Heart right ventricle (tissue), 12 donors: ENCODE results near the gene FKBP9. TPM values are rescaled to one million over a fixed set of nuclear protein-coding genes. Genes with fewer than 3 reads are reported as not detected.

Experiments
- polyA plus RNA-seq, 2 donors: library from polyadenylated mRNA; stranded (reverse); fragments of 200-250 nt; gene quantifications; one replicate each; pipeline ENCODE4 v1.2.3, GENCODE V29; 2013
- total RNA-seq, 10 donors: library from RNA; stranded (reverse); fragmentation: NEBNext Ultra II Directional in 3 of 10; extraction: Animal tissue kit (Norgen Biotek cat#: 25700) in 3 of 10; gene quantifications; one replicate each; pipeline versions ENCODE4 v1.2.1 to v1.2.4, GENCODE V29; 2021 to 2023
- donor health status: ischemic (EF 13 %, LVEDD 7.1; RV severe dilation, severe dysfunction).
- donor health status: healthy with polysubstance abuse.
- donor health status: DM: no; HTN: yes; CAD: no.
- donor health status: DM: no; HTN: no; CAD: no.
- donor health status: ischemic (EF 25% LVEDD 6.9; RV normal size, moderate dysfunction).
- donor health status: ischemic (EF 25% LVEDD 5.7; RV mildly dilated, moderate dysfunction).
- donor health status: healthy.
- donor health status: nonischemic (EF 11% LVEDD 7.7; RV severe dilation, severe dysfunction).
- donor health status: DM: yes; HTN: yes; CAD: no.
- donor health status: PGD.
- donor health status: ischemic (EF 29% LVEDD 5.4; RV normal size, mild dysfunction).
- donor health status: nonischemic (EF 23%, LVEDD 6.1; RV moderate dilation, normal function).

The FKBP9 gene
- total and polyA plus RNA-seq, 12 donors, result 32.2 to 158 (median 119) TPM

Other genes starting within 250 kb of the FKBP9 start
- gene KBTBD2, start 65.7 kb upstream of the FKBP9 start, total RNA-seq, result 10 to 100 TPM; 22.0 to 34.1 (median 24.9) TPM
- 10 to 100 TPM; 13.3 to 15.9 TPM for gene KBTBD2, start 65.7 kb upstream of the FKBP9 start, polyA plus RNA-seq
- 10 to 100 TPM; 17.0 to 32.6 (median 19.6) TPM for gene NT5C3A, start 105.3 kb downstream of the FKBP9 start, total RNA-seq
- 10 to 100 TPM; 11.6 to 18.2 TPM for gene NT5C3A, start 105.3 kb downstream of the FKBP9 start, polyA plus RNA-seq
- gene RP9, start 152.0 kb downstream of the FKBP9 start, total RNA-seq, result 10 to 100 TPM; 12.9 to 21.5 (median 18.8) TPM
- 10 to 100 TPM; 20.8 to 43.4 TPM for gene RP9, start 152.0 kb downstream of the FKBP9 start, polyA plus RNA-seq
- gene BBS9, start 172.1 kb downstream of the FKBP9 start, total RNA-seq, result 10 to 100 TPM in 6 of 10 donors, 1 to 10 TPM in 4; 7.7 to 44.0 (median 10.5) TPM
- 1 to 10 TPM; 4.1 to 5.5 TPM for gene BBS9, start 172.1 kb downstream of the FKBP9 start, polyA plus RNA-seq